ENCODE measurements around the gene GNAT1. TPM values are rescaled to one million over a fixed set of nuclear protein-coding genes. Genes with fewer than 3 reads are reported as not detected.

Gene GNAT1
- total and polyA plus RNA-seq, 2 of the 13 experiments (the other 11 are each of a cell fraction or from before 2014, with no cell fraction given), result 0.15 TPM; not detected in 1

DNA sequence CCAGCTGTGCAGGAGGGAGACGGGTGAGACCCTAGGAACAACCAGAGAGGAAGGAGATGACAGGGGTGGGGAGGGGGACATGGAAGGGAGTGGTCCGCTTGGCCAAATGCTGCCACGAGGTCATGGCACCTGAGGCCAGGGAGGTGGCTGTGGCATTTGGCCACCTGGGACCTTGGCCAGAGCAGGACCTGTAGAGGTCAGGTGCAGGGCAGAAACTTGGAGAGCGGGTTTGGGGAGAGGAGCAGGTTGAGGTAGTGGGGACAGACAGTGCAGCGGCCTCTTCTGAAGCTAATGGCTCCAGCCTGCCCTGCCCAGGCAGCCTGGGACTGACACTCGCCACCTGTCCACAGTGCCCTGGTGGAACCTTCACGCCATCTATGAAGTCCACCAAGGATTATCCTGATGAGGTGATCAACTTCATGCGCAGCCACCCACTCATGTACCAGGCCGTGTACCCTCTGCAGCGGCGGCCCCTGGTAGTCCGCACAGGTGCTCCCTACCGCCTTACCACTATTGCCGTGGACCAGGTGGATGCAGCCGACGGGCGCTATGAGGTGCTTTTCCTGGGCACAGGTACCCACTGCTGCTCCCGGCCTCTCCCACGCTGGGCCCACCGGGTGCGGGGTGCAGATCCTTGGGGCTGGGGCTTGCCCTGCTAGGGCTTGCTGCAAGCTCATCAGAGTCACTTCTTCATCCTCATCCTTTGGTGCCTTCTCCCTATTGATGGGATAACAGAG is 7.0 kb upstream of the GNAT1 start:
- H4K20me1 ChIP-seq (ENCODE audit: insufficient read depth, low read length), result no peaks in the 10 kb centered on the region
- no peak overlapping the region for H3K4me2 ChIP-seq (ENCODE audit: low read depth, low read length)
- WGBS (ENCODE audit: low lambda C conversion rate), result 95% methylated on average over 18 of the region's 21 CpGs
- ChIA-PET POLR2A (interaction anchor here (2.2 kb wide), 1 partner anchor 34 kb away, joined by 7 read pairs; no protein-coding TSS in a partner anchor), CTCF (ENCODE audit: low intra/inter-chr PET ratio, low total read pairs) (no interaction called here)
- no peaks in the 10 kb centered on the region for H3K79me2 ChIP-seq (ENCODE audit: insufficient read depth, low read length)
- no peak for DNase-seq (ENCODE audit: low spot score)
- H3K36me3 ChIP-seq (replicated peaks in 1 of 2; ENCODE audit: control insufficient read depth in 1 of 2, insufficient read depth in 2 of 2, low read length in 2 of 2), result peaks cover 0 to 9% of the 10 kb centered on the region in 2 experiments; a peak in 2 of 5 replicates
- no peak overlapping the region for H2AFZ ChIP-seq (ENCODE audit: low read length)
- ATAC-seq, result no peak
- in situ Hi-C loops (cut with HindIII; ENCODE audit: extremely low pct_ligation_motif_present, low pct_unique_long_range_greater_than_20kb) (no loop called here), intact Hi-C loops (cut with micrococcal nuclease; ENCODE audit: unreplicated experiment) (no loop called here)
- H3K9ac ChIP-seq (ENCODE audit: insufficient read depth, low read depth, low read length), result no peak overlapping the region
- no peaks in the 10 kb centered on the region for H3K9me3 ChIP-seq (ENCODE audit: low read length)
- TF ChIP-seq, protein P1, sequence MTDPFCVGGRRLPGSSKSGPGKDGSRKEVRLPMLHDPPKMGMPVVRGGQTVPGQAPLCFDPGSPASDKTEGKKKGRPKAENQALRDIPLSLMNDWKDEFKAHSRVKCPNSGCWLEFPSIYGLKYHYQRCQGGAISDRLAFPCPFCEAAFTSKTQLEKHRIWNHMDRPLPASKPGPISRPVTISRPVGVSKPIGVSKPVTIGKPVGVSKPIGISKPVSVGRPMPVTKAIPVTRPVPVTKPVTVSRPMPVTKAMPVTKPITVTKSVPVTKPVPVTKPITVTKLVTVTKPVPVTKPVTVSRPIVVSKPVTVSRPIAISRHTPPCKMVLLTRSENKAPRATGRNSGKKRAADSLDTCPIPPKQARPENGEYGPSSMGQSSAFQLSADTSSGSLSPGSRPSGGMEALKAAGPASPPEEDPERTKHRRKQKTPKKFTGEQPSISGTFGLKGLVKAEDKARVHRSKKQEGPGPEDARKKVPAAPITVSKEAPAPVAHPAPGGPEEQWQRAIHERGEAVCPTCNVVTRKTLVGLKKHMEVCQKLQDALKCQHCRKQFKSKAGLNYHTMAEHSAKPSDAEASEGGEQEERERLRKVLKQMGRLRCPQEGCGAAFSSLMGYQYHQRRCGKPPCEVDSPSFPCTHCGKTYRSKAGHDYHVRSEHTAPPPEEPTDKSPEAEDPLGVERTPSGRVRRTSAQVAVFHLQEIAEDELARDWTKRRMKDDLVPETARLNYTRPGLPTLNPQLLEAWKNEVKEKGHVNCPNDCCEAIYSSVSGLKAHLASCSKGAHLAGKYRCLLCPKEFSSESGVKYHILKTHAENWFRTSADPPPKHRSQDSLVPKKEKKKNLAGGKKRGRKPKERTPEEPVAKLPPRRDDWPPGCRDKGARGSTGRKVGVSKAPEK (CRISPR knock-in tag; IDR thresholded peaks at IDR 0.05; ENCODE audit: borderline replicate concordance), result no peak
- TF ChIP-seq MATR3 (CRISPR knock-in tag; IDR thresholded peaks at IDR 0.05) (no peak), ZC3H4 (CRISPR knock-in tag; IDR thresholded peaks at IDR 0.05; ENCODE audit: borderline replicate concordance) (no peak)
- BruUV-seq (replicated peaks), result no TSS peak
- peaks cover 15% of the 10 kb centered on the region for H3K4me1 ChIP-seq (ENCODE audit: insufficient read depth, low read length)
- no peak overlapping the region for H3K27ac ChIP-seq (ENCODE audit: extremely low read length, insufficient read depth, low read length)
- H3K27me3 ChIP-seq (ENCODE audit: control insufficient read depth in 1 of 2, insufficient read depth in 2 of 2, low read length in 2 of 2), result no peaks in the 10 kb centered on the region
- FAIRE-seq, result no peak
- no peak overlapping the region for H3K4me3 ChIP-seq (replicated peaks in 1 of 3; ENCODE audit: insufficient read depth in 1 of 3, low read depth in 2 of 3, low read length in 3 of 3)

DNA sequence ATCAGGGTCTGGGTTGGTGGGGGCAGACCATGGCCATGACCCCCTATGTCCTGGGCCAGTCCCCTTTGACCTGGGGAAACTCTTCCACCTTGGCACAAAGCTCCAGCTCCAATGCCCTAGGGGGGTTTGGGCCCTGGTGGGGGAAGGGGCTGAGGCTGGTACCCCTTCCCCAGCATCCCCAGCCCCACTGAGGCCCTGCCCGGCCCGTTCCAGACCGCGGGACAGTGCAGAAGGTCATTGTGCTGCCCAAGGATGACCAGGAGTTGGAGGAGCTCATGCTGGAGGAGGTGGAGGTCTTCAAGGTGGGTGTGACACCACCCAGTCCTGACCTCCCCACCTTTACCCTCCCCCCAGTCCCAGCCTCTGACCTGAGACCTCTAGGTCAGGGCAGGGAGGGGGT is 6.2 kb upstream of the GNAT1 start:
- no peak for FAIRE-seq
- H3K36me3 ChIP-seq (replicated peaks in 1 of 2; ENCODE audit: control insufficient read depth in 1 of 2, insufficient read depth in 2 of 2, low read length in 2 of 2), result peaks cover 0 to 9% of the 10 kb centered on the region in 2 experiments; a peak in 2 of 5 replicates
- WGBS (ENCODE audit: low lambda C conversion rate), result no CpG with 5 or more reads among the region's 4 CpGs
- POLR2A ChIA-PET, result no interaction called here
- in situ Hi-C loops (cut with HindIII; ENCODE audit: extremely low pct_ligation_motif_present, low pct_unique_long_range_greater_than_20kb) (loop anchor here (5.0 kb wide), 1 partner anchor 63 kb away; no protein-coding TSS in a partner anchor), intact Hi-C loops (cut with micrococcal nuclease; ENCODE audit: unreplicated experiment) (no loop called here)
- H3K27me3 ChIP-seq (ENCODE audit: control insufficient read depth in 1 of 2, insufficient read depth in 2 of 2, low read length in 2 of 2), result no peaks in the 10 kb centered on the region
- no peak for DNase-seq (ENCODE audit: low spot score)
- CTCF ChIA-PET (ENCODE audit: low intra/inter-chr PET ratio, low total read pairs), result no interaction called here
- no peak overlapping the region for H3K9ac ChIP-seq (ENCODE audit: insufficient read depth, low read depth, low read length)
- no peak for ATAC-seq
- H3K27ac ChIP-seq (ENCODE audit: extremely low read length, insufficient read depth, low read length), result no peak overlapping the region
- H2AFZ ChIP-seq (ENCODE audit: low read length), result no peak overlapping the region
- no peak overlapping the region for H3K4me3 ChIP-seq (replicated peaks in 1 of 3; ENCODE audit: insufficient read depth in 1 of 3, low read depth in 2 of 3, low read length in 3 of 3)
- H3K79me2 ChIP-seq (ENCODE audit: insufficient read depth, low read length), result no peaks in the 10 kb centered on the region
- H3K4me1 ChIP-seq (ENCODE audit: insufficient read depth, low read length), result peaks cover 7% of the 10 kb centered on the region; the same call in 1 of the 2 replicates
- no peaks in the 10 kb centered on the region for H3K9me3 ChIP-seq (ENCODE audit: low read length)
- no TSS peak for BruUV-seq (replicated peaks)
- H4K20me1 ChIP-seq (ENCODE audit: insufficient read depth, low read length), result no peaks in the 10 kb centered on the region
- no peak overlapping the region for H3K4me2 ChIP-seq (ENCODE audit: low read depth, low read length)
- TF ChIP-seq MIER2 (CRISPR knock-in tag; IDR thresholded peaks at IDR 0.05) (no peak), KDM6A (CRISPR knock-in tag; IDR thresholded peaks at IDR 0.05; ENCODE audit: low read depth) (no peak), ZNF615 (CRISPR knock-in tag; IDR thresholded peaks at IDR 0.05; ENCODE audit: borderline replicate concordance) (no peak), AHR (CRISPR knock-in tag; IDR thresholded peaks at IDR 0.05) (no peak), TMF1 (CRISPR knock-in tag; IDR thresholded peaks at IDR 0.05; ENCODE audit: low read depth) (no peak), ZNF713 (CRISPR knock-in tag; IDR thresholded peaks at IDR 0.05) (no peak)
- TF ChIP-seq, protein P2, sequence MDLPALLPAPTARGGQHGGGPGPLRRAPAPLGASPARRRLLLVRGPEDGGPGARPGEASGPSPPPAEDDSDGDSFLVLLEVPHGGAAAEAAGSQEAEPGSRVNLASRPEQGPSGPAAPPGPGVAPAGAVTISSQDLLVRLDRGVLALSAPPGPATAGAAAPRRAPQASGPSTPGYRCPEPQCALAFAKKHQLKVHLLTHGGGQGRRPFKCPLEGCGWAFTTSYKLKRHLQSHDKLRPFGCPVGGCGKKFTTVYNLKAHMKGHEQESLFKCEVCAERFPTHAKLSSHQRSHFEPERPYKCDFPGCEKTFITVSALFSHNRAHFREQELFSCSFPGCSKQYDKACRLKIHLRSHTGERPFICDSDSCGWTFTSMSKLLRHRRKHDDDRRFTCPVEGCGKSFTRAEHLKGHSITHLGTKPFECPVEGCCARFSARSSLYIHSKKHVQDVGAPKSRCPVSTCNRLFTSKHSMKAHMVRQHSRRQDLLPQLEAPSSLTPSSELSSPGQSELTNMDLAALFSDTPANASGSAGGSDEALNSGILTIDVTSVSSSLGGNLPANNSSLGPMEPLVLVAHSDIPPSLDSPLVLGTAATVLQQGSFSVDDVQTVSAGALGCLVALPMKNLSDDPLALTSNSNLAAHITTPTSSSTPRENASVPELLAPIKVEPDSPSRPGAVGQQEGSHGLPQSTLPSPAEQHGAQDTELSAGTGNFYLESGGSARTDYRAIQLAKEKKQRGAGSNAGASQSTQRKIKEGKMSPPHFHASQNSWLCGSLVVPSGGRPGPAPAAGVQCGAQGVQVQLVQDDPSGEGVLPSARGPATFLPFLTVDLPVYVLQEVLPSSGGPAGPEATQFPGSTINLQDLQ (CRISPR knock-in tag; IDR thresholded peaks at IDR 0.05), result no peak
- TF ChIP-seq, protein P3, sequence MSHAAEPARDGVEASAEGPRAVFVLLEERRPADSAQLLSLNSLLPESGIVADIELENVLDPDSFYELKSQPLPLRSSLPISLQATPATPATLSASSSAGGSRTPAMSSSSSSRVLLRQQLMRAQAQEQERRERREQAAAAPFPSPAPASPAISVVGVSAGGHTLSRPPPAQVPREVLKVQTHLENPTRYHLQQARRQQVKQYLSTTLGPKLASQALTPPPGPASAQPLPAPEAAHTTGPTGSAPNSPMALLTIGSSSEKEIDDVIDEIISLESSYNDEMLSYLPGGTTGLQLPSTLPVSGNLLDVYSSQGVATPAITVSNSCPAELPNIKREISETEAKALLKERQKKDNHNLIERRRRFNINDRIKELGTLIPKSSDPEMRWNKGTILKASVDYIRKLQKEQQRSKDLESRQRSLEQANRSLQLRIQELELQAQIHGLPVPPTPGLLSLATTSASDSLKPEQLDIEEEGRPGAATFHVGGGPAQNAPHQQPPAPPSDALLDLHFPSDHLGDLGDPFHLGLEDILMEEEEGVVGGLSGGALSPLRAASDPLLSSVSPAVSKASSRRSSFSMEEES (CRISPR knock-in tag; IDR thresholded peaks at IDR 0.05), result no peak

Data from HepG2 (cell line).